Thyroid gland (tissue), 4 donors: ENCODE data around the gene CDYL. TPM values are rescaled to one million over a fixed set of nuclear protein-coding genes. Genes with fewer than 3 reads are reported as not detected.

ENCODE experiments used
- DNase-seq, 2 donors: peaks; one replicate each; pipeline ENCODE4 v3.0.0-alpha.2; 2019
- H3K27ac ChIP-seq, 3 donors: fragments of 200-600 bp; sonication (generic); 1 replicate in 2 of 3; 2 replicates in 1 of 3; pipeline ENCODE4 v1.5.1; 2016 to 2019; ENCODE audit warnings: mild to moderate bottlenecking in 1 of 3, moderate library complexity in 1 of 3
- H3K27me3 ChIP-seq: fragments of 200-600 bp; sonication (generic); one replicate; pipeline ENCODE4 v1.5.1; 2019
- H3K36me3 ChIP-seq, 2 donors: fragments of 200-600 bp; sonication (generic); one replicate each; pipeline ENCODE4 v1.5.1; 2016 to 2019
- H3K4me1 ChIP-seq, 2 donors: fragments of 200-600 bp; sonication (generic); one replicate each; pipeline ENCODE4 v1.5.1; 2017 to 2019
- H3K4me3 ChIP-seq, 3 donors: fragments of 200-600 bp; sonication (generic); replicated peaks in 1 of 3; 1 replicate in 2 of 3; 2 replicates in 1 of 3; pipeline ENCODE4 v1.5.1; 2016; ENCODE audit warnings: mild to moderate bottlenecking in 1 of 3
- H3K9me3 ChIP-seq: fragments of 200-600 bp; sonication (generic); one replicate; pipeline ENCODE4 v1.5.1; 2017
- POLR2A ChIP-seq, 2 donors: fragments of 450-650 bp; IDR thresholded peaks; one replicate each; pipeline ENCODE4 v1.6.1; 2017; ENCODE audit warnings: antibody characterized with exemption in 2 of 2, mild to moderate bottlenecking in 2 of 2, moderate library complexity in 1 of 2
- WGBS, 2 donors: methylation state at CpG; one replicate each; pipeline ENCODE4 v1.1.5; 2017; 5-methylcytosine and 5-hydroxymethylcytosine counted together
- intact Hi-C: fragments of 100-400 bp; cut with DNase I; formaldehyde crosslinking; loops from one replicate; pipeline ENCODE4 v1.15.1; 2023
- total RNA-seq, 4 donors: library from RNA; depleted of rRNA; stranded (reverse); fragments of >200 nt; gene quantifications; one replicate each; pipeline ENCODE4 v1.2.3, GENCODE V29; 2016
- TF ChIP-seq, protein P1 (sequence below), 6 experiments: fragments of 200-600 bp in 3 of 6; fragments of 450-650 bp in 3 of 6; sonication (generic) in 3 of 6; IDR thresholded peaks; one replicate each; pipeline ENCODE4 v1.5.1; 2016 to 2019; ENCODE audit warnings: antibody characterized with exemption in 6 of 6, mild to moderate bottlenecking in 2 of 6, inconsistent platforms in 1 of 6, moderate library complexity in 1 of 6

Gene CDYL
- total RNA-seq, 4 donors from 2014 or later: 22.6 to 61.4 (median 43.7) TPM

DNA sequence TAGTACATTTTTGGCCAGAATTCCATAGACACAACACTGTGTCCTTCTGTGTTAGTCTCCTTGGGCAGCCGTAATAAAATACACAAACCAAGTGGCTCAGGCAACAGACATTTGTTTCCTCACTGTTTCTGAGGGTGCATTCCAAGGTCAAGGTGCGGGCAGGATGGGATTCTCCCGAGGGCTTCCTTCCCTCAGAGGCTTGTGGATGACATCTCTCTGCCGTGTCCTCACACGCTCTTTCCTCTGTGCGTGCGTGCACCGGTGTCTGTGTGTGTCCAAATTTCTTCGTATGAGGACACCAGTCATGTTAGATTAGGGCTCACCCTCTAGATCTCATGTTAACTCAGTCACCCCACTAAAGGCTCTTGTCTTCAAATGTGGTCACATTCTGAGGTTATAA is 30.6 kb downstream of the CDYL start:
- Histone ChIP-seq H3K4me3 (no peak overlapping the region), H3K9me3 (no peaks in the 10 kb centered on the region), H3K27me3 (no peaks in the 10 kb centered on the region), H3K36me3 (no peaks in the 10 kb centered on the region), H3K4me1 (peaks cover 13 to 22% of the 10 kb centered on the region in 2 donors), H3K27ac (no peak overlapping the region)
- intact Hi-C loops: no loop called here
- 81 to 86% methylated on average over 9 of the region's 9 CpGs for WGBS, 2 donors
- TF ChIP-seq, protein P1, sequence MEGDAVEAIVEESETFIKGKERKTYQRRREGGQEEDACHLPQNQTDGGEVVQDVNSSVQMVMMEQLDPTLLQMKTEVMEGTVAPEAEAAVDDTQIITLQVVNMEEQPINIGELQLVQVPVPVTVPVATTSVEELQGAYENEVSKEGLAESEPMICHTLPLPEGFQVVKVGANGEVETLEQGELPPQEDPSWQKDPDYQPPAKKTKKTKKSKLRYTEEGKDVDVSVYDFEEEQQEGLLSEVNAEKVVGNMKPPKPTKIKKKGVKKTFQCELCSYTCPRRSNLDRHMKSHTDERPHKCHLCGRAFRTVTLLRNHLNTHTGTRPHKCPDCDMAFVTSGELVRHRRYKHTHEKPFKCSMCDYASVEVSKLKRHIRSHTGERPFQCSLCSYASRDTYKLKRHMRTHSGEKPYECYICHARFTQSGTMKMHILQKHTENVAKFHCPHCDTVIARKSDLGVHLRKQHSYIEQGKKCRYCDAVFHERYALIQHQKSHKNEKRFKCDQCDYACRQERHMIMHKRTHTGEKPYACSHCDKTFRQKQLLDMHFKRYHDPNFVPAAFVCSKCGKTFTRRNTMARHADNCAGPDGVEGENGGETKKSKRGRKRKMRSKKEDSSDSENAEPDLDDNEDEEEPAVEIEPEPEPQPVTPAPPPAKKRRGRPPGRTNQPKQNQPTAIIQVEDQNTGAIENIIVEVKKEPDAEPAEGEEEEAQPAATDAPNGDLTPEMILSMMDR (IDR thresholded peaks at IDR 0.05): no peak
- TF ChIP-seq POLR2A (IDR thresholded peaks at IDR 0.05): no peak
- DNase-seq: no peak

DNA sequence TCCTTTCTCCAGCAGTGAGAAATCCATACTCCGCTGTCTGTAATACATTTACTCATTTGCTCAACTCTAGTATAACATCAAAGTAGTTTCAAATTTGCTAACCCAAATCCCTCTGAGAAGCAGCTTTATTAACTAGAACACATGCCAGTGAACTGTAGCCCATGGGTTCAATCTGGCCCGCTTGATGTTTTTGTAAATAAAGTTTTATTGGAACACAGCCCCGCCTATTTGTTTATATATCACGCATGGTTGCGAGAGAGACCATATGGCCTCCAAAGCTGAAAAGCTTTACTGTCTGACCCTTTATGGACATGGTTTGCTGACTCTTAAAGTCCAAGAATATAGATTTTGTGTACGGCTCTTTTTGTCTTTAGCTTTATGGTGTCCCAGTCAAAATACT is 32.2 kb downstream of the CDYL start:
- H3K36me3 ChIP-seq: no peaks in the 10 kb centered on the region
- H3K4me1 ChIP-seq: peaks cover 10 to 18% of the 10 kb centered on the region in 2 donors
- H3K27ac ChIP-seq: no peak overlapping the region
- no peak for DNase-seq
- 97 to 99% methylated on average over 6 of the region's 6 CpGs for WGBS, 2 donors
- no peaks in the 10 kb centered on the region for H3K9me3 ChIP-seq
- H3K4me3 ChIP-seq: no peak overlapping the region
- TF ChIP-seq POLR2A (IDR thresholded peaks at IDR 0.05): no peak
- TF ChIP-seq, protein P1 (IDR thresholded peaks at IDR 0.05): no peak
- H3K27me3 ChIP-seq: no peaks in the 10 kb centered on the region
- intact Hi-C loops: no loop called here

DNA sequence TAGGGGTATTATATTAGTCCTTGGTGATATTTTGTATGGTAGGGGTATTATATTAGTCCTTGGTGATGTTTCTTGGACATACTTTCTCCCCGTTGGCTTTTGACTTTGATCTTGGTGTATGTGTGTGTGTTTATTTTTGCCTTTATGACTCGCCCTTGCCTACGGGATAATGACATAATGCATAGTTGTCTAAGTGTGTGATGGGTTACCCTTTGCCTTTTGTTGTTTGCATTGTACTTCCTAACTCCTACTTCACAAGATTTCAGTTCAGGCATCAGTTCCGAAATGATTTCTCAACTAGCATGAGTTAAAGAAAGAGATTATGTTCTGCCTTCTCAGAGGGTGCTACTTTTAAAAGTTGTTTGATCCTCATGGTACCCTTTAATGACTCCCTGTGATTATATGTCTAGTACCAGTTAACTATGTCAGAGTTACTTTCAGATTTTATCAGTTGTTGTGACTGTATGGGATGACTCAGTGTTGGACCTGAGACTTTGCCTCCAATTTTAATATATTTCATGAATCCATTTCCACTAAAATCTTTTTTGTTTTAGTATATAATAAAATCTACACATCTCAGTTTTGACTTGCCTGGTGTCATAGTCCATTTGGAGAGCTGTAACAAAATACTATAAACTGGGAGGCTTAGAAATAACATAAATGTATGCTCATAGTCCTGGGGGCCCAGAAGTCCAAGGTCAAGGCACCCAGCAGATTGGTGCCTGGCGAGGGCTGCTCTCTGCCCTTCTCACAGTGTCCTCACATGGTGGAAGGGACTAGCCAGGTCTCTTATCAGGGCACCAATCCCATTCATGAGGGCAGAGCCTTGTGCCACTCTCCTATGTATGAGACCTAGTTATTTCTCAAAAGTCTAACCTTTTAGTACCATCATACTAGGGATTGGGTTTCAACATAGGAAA is 34.1 kb downstream of the CDYL start:
- intact Hi-C loops: no loop called here

DNA sequence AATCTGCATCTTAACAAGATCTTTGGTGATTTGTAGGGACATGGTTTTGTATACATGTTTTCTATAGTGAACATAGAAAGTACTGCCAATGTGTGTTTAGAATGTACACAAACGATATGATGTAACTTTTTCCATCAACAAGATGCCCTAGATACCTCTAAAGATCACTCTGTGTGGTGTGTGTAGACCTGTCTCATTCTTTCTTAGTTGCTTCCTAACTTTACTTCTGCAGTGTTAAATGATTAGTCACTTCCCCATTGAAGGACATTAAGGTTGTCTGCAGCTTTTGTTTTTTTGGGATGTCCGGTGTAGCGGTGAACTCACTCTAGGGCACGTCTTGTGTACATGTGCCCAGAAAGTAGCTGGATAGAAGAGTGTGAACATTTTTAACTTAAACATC is 35.9 kb downstream of the CDYL start:
- WGBS, 2 donors: 76 to 81% methylated on average over 4 of the region's 4 CpGs
- no peak overlapping the region for H3K27ac ChIP-seq
- intact Hi-C loops: no loop called here
- no peak for DNase-seq
- H3K9me3 ChIP-seq: no peaks in the 10 kb centered on the region
- no peak overlapping the region for H3K4me3 ChIP-seq
- H3K36me3 ChIP-seq: no peaks in the 10 kb centered on the region
- no peaks in the 10 kb centered on the region for H3K27me3 ChIP-seq
- H3K4me1 ChIP-seq: peaks cover 10 to 23% of the 10 kb centered on the region in 2 donors
- TF ChIP-seq, protein P1 (IDR thresholded peaks at IDR 0.05): no peak
- no peak for TF ChIP-seq POLR2A (IDR thresholded peaks at IDR 0.05)

More for the DNA sequence above, 34.1 kb downstream of the CDYL start:
- no peak overlapping the region for H3K4me3 ChIP-seq
- 84 to 94% methylated on average over 5 of the region's 5 CpGs for WGBS, 2 donors
- TF ChIP-seq, protein P1 (IDR thresholded peaks at IDR 0.05): no peak
- no peak for TF ChIP-seq POLR2A (IDR thresholded peaks at IDR 0.05)
- no peaks in the 10 kb centered on the region for H3K27me3 ChIP-seq
- no peaks in the 10 kb centered on the region for H3K36me3 ChIP-seq
- peaks cover 16 to 28% of the 10 kb centered on the region in 2 donors for H3K4me1 ChIP-seq
- no peak overlapping the region for H3K27ac ChIP-seq
- H3K9me3 ChIP-seq: no peaks in the 10 kb centered on the region
- no peak for DNase-seq

DNA sequence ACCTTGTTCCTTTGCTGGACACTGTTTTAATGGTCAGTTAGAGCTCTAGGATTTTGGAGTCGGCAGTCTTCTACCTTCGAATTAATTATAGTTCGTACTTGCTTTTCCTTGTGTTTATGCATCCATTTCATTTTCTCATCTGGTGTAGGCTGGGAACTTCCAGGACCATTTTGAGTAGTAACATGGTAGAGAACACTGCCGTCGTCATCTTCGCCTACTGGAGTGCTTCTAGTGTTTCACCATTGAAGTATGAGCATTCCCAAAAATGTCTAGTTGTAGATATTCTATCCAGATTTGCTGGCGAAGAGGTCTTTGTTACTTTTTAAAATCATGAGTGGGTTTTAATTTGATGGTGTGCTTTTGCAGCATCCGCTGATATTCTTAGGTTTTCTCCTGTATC is 36.9 kb downstream of the CDYL start:
- TF ChIP-seq, protein P1 (IDR thresholded peaks at IDR 0.05): no peak
- TF ChIP-seq POLR2A (IDR thresholded peaks at IDR 0.05): no peak
- Histone ChIP-seq H3K27me3 (no peaks in the 10 kb centered on the region), H3K9me3 (no peaks in the 10 kb centered on the region), H3K27ac (no peak overlapping the region), H3K4me3 (no peak overlapping the region), H3K4me1 (peaks cover 10 to 23% of the 10 kb centered on the region in 2 donors), H3K36me3 (no peaks in the 10 kb centered on the region)
- intact Hi-C loops: no loop called here
- 97 to 98% methylated on average over 8 of the region's 8 CpGs for WGBS, 2 donors
- no peak for DNase-seq
